Measurements from ENCODE around the gene COMTD1.
"Not testable (repeated sequence)": the region's sequence is repeated elsewhere in the genome, so short reads cannot be mapped to it uniquely, and the experiment has no call there.

COMTD1 gene

GRCh38 chr10:75223507-75223906 is 12.2 kb downstream of the COMTD1 start:
- no peak for DNase-seq (ENCODE audit: low spot score)

DNA sequence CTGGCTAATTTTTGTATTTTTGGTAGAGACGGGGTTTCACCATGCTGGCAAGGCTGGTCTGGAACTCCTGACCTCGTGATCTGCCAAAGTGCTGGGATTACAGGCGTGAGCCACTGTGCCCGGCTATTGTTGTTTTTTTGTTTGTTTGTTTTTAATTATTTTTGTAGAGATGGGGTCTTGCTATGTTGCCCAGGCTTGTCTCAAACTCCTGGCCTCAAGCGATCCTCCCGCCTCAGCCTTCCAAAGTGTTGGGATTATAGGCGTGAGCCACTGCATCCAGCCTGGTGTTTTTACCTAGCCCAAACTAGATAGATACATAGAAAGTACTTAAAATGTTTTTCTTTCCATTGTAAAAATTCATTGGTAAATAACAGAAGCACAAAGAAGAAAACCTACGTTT is 14.3 kb downstream of the COMTD1 start:
- not testable (repeated sequence) for DNase-seq (ENCODE audit: low spot score)

- DNase-seq (ENCODE audit: low spot score), result no peak
Observed at GRCh38 chr10:75220274-75220673, 15.5 kb downstream of the COMTD1 start.

- DNase-seq (ENCODE audit: low spot score), result no peak
Observed at GRCh38 chr10:75212343-75212742, 23.4 kb downstream of the COMTD1 start.

- no peak for DNase-seq (ENCODE audit: low spot score)
Observed at GRCh38 chr10:75211007-75211691, 24.6 kb downstream of the COMTD1 start.

DNA sequence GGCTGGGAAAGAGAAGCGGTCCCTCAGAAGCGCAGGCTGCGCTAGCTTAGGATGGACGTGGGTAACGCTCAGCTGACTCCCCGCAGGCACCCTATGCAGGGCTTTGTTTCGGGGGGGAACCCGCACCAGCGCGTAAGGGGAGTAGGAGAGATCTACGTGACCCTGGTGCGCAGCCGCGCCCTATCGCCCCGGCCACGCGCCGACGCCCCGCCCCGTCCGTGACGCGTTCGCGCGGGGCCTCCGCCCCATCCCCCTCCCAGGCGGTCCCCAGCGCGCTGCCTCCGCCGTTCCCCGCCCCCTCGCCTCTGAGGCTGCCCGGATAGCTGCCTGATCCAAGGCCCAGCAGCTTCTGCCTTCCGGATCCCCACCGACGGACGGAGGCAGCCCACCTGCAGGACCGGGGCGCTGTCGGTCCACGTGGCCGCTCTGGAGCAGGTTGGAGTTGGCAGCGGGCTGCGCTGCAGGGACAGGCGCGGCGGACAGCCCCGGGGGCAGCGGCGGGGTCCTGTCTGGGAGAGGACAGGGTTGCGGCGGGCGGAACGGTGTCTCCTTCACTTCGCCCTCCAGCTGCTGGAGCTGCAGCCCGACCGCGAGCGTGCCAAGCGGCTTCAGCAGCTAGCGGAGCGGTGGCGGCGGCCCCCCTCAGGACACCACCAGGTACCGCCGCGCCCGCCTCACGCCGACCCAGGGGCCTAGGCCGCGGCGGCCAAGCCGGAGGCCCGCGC is 25.3 kb downstream of the COMTD1 start, which contains the start of gene VDAC2:
TSS of gene VDAC2 (plus strand) at position 515 of the 725 bp plus-strand sequence. CDS start 363 bp downstream, outside the sequence.
- DNase-seq (ENCODE audit: low spot score), result peak; percentile 69

DNA sequence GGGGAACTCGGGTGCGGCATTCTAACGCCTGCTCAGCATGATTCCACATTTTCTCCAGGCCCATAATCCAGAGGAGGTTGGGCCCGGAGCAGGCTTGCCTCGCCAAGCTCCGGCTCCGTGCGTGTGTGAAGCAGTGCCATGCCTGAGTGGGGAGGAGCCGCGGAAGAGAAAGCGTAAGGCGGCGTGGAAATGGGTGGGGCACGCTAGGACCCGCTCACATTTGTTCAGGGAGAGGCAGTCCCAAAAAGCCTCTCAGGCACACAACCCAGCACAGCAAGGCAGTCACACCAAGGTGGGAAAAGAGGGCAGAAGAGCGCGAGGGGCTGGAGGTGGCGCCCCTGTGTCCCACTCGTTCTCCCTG is 25.9 kb downstream of the COMTD1 start:
- peak; percentile 39 for DNase-seq (ENCODE audit: low spot score)

DNA sequence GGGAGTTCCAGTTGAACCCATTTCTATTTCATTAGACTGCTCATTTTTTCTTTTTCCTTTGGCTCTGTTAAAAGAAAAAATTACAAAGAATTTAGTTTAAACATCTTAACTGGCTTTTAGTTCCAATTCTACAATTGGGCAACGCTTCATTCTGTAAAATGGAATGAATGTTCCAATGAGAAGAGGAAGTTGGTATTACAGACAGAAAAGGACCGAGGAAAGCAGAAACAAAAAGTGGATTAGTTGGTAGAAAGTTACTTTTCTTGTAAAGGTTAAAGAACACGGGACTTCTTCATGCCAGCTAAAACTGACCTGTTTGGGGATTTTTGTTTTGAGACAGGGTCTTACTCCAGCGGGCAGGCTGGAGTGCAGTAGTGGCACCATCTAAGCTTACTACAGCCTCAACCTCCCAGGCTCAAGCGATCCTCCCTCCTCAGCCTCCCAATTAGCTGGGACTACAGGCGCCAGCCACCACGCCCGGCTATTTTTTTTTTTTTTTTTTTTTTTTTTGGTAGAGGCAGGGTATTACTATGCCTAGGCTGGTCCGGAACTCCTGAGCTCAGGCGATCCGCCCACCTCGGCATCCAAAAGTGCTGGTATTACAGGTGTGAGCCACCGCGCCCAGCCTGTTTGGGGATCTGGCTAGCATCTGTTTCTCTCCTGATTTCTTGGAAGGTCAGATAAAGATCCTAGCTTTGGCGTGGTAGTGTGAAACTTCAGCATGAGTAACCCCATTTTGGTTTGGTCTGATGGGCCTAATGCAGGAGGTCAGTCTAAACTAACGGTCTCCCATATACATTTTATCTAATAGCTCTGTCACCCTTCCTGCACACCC is 26.5 kb downstream of the COMTD1 start:
- DNase-seq (ENCODE audit: low spot score), result no peak

DNA sequence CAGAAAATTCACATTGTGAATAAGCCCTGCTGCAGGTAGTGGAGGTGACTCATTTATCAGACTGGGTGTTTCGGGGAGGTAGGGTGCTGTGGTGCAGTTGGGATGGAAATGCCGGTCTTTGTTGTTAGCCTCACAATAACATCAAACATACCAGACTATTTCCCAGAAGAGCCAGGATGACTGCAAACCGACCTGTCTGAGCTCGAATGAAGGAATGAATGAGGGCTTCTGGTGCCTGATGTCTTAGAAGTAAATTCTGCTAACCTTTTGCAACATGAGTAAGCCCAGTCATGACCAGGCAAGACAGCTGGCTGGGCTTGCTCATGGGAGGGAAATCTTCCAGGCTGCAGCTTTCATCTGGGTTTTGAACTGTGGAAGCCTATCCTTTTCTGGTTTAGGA is 27.6 kb downstream of the COMTD1 start:
- no peak for DNase-seq (ENCODE audit: low spot score)

DNA sequence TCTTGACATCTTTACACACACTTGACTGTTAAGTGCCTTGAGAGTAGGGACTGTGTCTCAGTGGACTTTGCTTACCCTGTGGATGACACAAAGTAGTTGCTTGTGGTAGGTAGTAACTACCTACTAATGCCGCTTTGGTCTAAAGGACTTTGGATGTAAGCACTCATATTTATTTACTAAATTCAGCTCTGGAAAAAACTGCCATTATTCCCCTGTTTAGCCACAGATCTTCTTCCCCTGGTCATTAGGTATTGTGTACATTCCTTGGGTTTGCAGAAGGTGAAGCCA is 28.0 kb downstream of the COMTD1 start:
- DNase-seq (ENCODE audit: low spot score), result no peak

- DNase-seq (ENCODE audit: low spot score), result no peak
Observed at GRCh38 chr10:75207079-75207856, 28.5 kb downstream of the COMTD1 start.

GRCh38 chr10:75206638-75207037 is 29.1 kb downstream of the COMTD1 start:
- not testable (repeated sequence) for DNase-seq (ENCODE audit: low spot score)

DNA sequence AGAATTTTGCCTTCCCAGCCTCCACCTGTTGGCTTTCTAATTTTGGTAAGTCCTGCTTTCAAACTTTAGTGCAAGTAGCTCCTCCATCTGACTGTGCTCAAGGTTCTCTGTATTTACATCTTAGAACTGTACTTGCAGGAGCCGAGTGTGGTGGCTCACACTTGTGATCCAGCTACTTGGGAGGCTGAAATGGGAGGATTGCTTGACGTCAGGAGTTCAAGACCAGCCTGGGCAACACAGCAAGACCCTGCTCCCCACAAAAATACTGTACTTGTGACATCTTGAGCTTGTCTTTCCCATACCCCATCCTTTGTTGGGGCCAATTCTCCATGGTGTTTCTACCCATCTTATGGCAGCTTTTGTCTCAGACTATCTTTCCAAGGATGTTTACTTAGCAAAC is 29.8 kb downstream of the COMTD1 start:
- DNase-seq (ENCODE audit: low spot score), result no peak

DNA sequence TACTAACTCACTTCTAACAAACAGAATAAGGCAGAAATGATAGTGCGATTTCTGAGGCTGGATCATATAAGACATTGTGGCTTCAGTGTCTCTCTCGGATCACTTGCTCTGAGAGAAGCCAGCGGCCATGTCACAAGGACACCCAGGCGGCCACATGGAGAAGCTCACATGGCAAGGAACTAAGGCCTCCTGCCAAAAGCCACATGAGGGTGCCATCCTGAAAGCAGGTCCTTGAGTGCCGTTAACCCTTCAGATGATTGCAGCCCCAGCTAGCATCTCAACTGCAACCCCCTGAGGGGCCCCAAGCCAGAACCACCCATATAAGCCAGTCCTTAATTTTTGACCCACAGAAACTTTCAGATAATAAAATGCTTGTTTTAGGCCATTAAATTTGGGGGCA is 32.0 kb downstream of the COMTD1 start:
- no peak for DNase-seq (ENCODE audit: low spot score)

- not testable (repeated sequence) for DNase-seq (ENCODE audit: low spot score)
Observed at GRCh38 chr10:75203046-75203620, 32.6 kb downstream of the COMTD1 start.

DNA sequence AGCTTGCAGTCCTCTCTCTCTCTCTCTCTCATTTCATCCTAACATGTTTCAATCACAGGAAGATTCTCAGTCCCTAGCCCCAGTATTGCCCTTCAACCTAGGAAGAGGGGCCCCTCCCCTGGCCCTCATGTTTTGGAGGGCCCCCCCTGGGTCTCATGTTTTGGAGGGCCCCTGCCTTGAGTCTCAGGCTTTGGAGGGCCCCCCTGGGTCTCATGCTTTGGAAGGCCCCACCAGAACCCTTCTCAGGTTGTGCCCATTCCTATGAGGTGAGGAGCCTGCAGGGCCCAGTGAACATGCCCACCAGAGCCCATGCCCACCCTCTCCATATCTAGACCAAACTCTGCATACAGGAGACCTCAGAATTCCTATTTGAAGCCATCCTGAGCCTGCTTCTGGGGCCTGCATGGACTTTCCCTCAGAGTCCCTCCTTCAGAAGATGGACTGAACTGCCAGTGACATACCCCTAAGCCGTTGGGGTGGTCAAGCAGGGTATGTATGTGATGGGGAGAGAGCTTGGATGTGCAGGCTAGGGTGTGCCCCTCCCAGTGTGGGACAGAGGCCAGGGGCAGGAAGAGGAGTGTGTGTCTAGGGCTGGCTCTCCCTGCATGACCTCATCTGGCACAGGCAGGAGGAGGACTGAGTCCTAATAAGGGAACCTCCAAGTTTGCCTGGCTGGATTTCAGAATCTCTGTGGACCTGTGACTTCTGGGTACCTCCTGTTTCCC is 33.3 kb downstream of the COMTD1 start:
- DNase-seq (ENCODE audit: low spot score), result no peak

GRCh38 chr10:75201793-75202307 is 33.9 kb downstream of the COMTD1 start:
- DNase-seq (ENCODE audit: low spot score), result no peak

DNA sequence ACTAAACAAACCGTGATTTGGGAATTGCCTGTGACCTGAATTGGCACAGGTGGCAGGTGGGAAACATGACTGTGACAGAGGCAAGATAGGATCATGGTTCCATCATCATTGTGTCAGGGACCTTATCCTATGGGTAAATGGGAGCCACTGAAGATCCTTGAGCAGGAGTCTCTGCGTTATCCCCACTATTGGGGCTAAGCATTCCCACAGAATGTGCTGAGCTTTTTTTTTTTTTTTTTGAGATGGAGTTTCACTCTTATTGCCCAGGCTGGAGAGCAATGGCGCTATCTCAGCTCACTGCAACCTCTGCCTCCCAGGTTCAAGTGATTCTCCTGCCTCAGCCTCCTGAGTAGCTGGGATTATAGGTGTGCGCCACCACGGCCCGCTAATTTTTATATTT is 35.8 kb downstream of the COMTD1 start:
- DNase-seq (ENCODE audit: low spot score), result not testable (repeated sequence)

DNA sequence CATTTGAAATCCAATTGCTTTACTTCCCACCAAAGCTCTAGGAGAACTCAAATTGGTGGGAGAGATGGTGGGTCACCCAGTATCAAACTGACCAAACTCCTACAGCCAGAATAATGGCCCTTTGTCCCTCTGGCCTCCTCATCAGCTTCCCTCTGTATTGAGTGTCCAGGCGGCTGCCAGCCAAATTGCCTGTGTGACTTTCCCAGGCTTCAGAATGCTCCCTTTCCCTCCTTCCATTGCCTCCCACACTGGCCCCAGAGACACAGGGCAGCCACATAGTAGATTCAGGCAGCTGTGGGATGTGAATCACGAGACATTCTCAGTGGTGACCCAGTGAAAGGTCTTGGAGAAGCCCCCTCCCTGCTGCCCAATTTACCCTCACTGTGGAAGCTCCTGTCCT is 37.9 kb downstream of the COMTD1 start:
- DNase-seq (ENCODE audit: low spot score), result no peak

- DNase-seq (ENCODE audit: low spot score), result no peak
Observed at GRCh38 chr10:75197066-75197465, 38.7 kb downstream of the COMTD1 start.
